ENCODE measurements around the gene PACS2. TPM values are rescaled to one million over a fixed set of nuclear protein-coding genes. Genes with fewer than 3 reads are reported as not detected.

The PACS2 gene
- total and polyA plus RNA-seq, 2 donors (not counting 1 experiment from before 2014, with no cell fraction given): 65.6 to 70.7 TPM

DNA sequence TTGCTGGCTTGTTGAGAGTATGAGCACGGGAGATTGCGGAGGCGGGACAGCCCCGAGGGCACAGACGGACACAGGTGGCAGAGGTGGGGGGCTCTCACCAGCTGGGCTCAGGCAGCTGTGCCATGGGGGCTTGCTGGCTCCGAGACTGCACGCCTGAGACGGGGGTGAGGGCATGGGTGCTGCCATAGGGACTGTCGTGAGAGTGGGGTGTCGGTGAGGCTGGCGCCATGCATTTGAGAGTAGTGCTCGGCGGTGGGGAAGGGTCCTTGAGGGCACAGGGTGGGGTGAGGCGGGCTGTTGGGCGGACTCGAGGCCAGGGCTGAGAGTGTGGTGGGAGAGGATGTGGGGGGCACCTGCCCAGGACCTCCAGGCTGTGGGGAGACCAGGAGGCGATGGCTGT, 43.1 kb downstream of the PACS2 start:
- Mint-ChIP-seq H3K27me3 (no peaks in the 10 kb centered on the region), H3K9me3 (ENCODE audit: insufficient read depth) (no peaks in the 10 kb centered on the region), H3K4me3 (no peak overlapping the region), H3K4me1 (peaks cover 1% of the 10 kb centered on the region), H3K27ac (no peak overlapping the region)
- Histone ChIP-seq H3K4me2 (replicated peaks; ENCODE audit: low read depth, low read length, poor library complexity, severe bottlenecking) (no peak overlapping the region), H2AFZ (ENCODE audit: insufficient read depth, low read depth, low read length, poor library complexity, severe bottlenecking) (no peak overlapping the region), H3K4me3 (ENCODE audit: control extremely low read depth in 1 of 5, extremely low read depth in 1 of 5, insufficient read depth in 1 of 5, low read depth in 2 of 5, low read length in 4 of 5) (no peak overlapping the region), H3K36me3 (replicated peaks in 1 of 2; ENCODE audit: control extremely low read depth in 1 of 2, control insufficient read depth in 1 of 2, extremely low read depth in 1 of 2, insufficient read depth in 2 of 2, low read length in 1 of 2) (no peaks in the 10 kb centered on the region), H3K27me3 (replicated peaks in 1 of 4; ENCODE audit: control extremely low read depth in 1 of 4, control insufficient read depth in 3 of 4, insufficient read depth in 4 of 4, low read length in 3 of 4) (no peaks in the 10 kb centered on the region), H3K9me3 (ENCODE audit: control extremely low read depth in 1 of 3, control insufficient read depth in 2 of 3, insufficient read depth in 1 of 3, low read length in 2 of 3) (peaks cover 0 to 6% (median 1%) of the 10 kb centered on the region in 3 donors), H3K4me1 (ENCODE audit: control insufficient read depth in 2 of 2, insufficient read depth in 2 of 2, low read length in 2 of 2) (peaks cover 0 to 1% of the 10 kb centered on the region in 2 donors), H3K9ac (ENCODE audit: low read length) (no peak overlapping the region), H4K20me1 (ENCODE audit: control insufficient read depth, insufficient read depth, low read length, poor library complexity, severe bottlenecking) (peaks cover 4% of the 10 kb centered on the region), H3K79me2 (ENCODE audit: control insufficient read depth, insufficient read depth, low read length) (no peaks in the 10 kb centered on the region), H3K27ac (ENCODE audit: low read length in 2 of 2) (no peak overlapping the region)
- WGBS (ENCODE audit: insufficient coverage): 95% methylated on average over 17 of the region's 17 CpGs
- CTCF ChIA-PET: no interaction called here
- no peak for TF ChIP-seq EZH2 (IDR thresholded peaks at IDR 0.05; ENCODE audit: borderline replicate concordance, insufficient read depth, low read depth, low read length, poor library complexity, severe bottlenecking)
- TF ChIP-seq, protein P1, sequence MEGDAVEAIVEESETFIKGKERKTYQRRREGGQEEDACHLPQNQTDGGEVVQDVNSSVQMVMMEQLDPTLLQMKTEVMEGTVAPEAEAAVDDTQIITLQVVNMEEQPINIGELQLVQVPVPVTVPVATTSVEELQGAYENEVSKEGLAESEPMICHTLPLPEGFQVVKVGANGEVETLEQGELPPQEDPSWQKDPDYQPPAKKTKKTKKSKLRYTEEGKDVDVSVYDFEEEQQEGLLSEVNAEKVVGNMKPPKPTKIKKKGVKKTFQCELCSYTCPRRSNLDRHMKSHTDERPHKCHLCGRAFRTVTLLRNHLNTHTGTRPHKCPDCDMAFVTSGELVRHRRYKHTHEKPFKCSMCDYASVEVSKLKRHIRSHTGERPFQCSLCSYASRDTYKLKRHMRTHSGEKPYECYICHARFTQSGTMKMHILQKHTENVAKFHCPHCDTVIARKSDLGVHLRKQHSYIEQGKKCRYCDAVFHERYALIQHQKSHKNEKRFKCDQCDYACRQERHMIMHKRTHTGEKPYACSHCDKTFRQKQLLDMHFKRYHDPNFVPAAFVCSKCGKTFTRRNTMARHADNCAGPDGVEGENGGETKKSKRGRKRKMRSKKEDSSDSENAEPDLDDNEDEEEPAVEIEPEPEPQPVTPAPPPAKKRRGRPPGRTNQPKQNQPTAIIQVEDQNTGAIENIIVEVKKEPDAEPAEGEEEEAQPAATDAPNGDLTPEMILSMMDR (IDR thresholded peaks at IDR 0.05): no peak
- intact Hi-C loops (cut with micrococcal nuclease): no loop called here
- DNase-seq (no peak), ATAC-seq (ENCODE audit: low read depth) (no peak)
- POLR2A ChIA-PET: no interaction called here

DNA sequence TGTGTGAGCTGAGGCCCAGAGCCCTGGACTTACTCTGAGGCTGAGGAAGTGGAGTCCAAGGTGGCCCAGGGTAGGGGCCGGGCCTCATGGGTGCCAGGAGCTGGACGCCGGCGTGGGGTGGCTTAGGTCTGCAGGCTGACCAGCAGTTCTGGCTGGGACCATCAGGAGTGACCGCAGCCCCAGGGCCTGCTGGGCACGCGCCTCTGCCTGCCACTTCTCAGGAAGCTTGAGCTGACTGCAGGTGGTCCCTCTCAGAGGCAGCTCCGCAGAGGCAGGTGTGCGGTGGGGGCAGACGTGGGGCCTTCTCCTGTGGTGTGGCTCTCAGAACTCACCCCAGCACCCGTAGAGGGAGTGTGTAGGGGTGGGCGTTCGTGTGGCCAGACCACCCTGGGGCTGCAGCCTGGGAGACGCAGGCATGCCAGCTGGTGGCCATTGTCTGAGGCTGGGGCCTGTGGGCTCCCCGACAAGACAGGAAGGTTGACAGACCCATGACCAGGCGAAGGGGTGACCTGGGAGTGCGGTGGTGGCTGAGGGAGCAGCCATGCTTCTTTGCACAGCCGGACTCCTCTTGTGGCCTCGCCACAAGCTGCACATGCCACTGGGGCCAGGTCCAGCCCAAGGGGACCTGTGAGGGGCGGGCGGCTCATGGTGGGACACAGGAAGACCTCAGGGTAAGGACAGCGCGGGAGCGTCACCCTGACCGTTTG, 43.7 kb downstream of the PACS2 start:
- Histone ChIP-seq H3K79me2 (ENCODE audit: control insufficient read depth, insufficient read depth, low read length) (no peaks in the 10 kb centered on the region), H2AFZ (ENCODE audit: insufficient read depth, low read depth, low read length, poor library complexity, severe bottlenecking) (no peak overlapping the region), H3K4me2 (replicated peaks; ENCODE audit: low read depth, low read length, poor library complexity, severe bottlenecking) (no peak overlapping the region), H3K4me1 (ENCODE audit: control insufficient read depth in 2 of 2, insufficient read depth in 2 of 2, low read length in 2 of 2) (no peaks in the 10 kb centered on the region), H3K9me3 (ENCODE audit: control extremely low read depth in 1 of 3, control insufficient read depth in 2 of 3, insufficient read depth in 1 of 3, low read length in 2 of 3) (no peaks in the 10 kb centered on the region), H4K20me1 (ENCODE audit: control insufficient read depth, insufficient read depth, low read length, poor library complexity, severe bottlenecking) (no peaks in the 10 kb centered on the region), H3K27me3 (replicated peaks in 1 of 4; ENCODE audit: control extremely low read depth in 1 of 4, control insufficient read depth in 3 of 4, insufficient read depth in 4 of 4, low read length in 3 of 4) (no peaks in the 10 kb centered on the region), H3K9ac (ENCODE audit: low read length) (no peak overlapping the region), H3K4me3 (ENCODE audit: control extremely low read depth in 1 of 5, extremely low read depth in 1 of 5, insufficient read depth in 1 of 5, low read depth in 2 of 5, low read length in 4 of 5) (no peak overlapping the region), H3K36me3 (replicated peaks in 1 of 2; ENCODE audit: control extremely low read depth in 1 of 2, control insufficient read depth in 1 of 2, extremely low read depth in 1 of 2, insufficient read depth in 2 of 2, low read length in 1 of 2) (no peaks in the 10 kb centered on the region), H3K27ac (ENCODE audit: low read length in 2 of 2) (no peak overlapping the region)
- Mint-ChIP-seq H3K9me3 (ENCODE audit: insufficient read depth) (no peaks in the 10 kb centered on the region), H3K4me3 (no peak overlapping the region), H3K27ac (no peak overlapping the region), H3K27me3 (no peaks in the 10 kb centered on the region), H3K4me1 (peaks cover 6% of the 10 kb centered on the region)
- DNase-seq (no peak), ATAC-seq (ENCODE audit: low read depth) (no peak)
- no peak for TF ChIP-seq EZH2 (IDR thresholded peaks at IDR 0.05; ENCODE audit: borderline replicate concordance, insufficient read depth, low read depth, low read length, poor library complexity, severe bottlenecking)
- TF ChIP-seq, protein P1 (IDR thresholded peaks at IDR 0.05): no peak
- CTCF ChIA-PET: no interaction called here
- intact Hi-C loops (cut with micrococcal nuclease): no loop called here
- POLR2A ChIA-PET: interaction anchor here (0.6 kb wide), 2 partner anchors 134 to 554 kb away, joined by 3 to 4 read pairs; no protein-coding TSS in a partner anchor
- WGBS (ENCODE audit: insufficient coverage): 99% methylated on average over 24 of the region's 25 CpGs
